ENCODE data around the gene SHMT2. TPM values are rescaled to one million over a fixed set of nuclear protein-coding genes. Genes with fewer than 3 reads are reported as not detected.

Gene SHMT2
- total and polyA plus RNA-seq, 2 donors (not counting 3 experiments of a cell fraction or from before 2014, with no cell fraction given): 155 to 243 TPM

- BruUV-seq (replicated peaks): no TSS peak
- H2AFZ ChIP-seq (ENCODE audit: low read depth, low read length): no peak overlapping the region
- no peak overlapping the region for H3K4me2 ChIP-seq (ENCODE audit: insufficient read depth, low read length)
- ChIA-PET CTCF (interaction anchor here (1.0 to 3.8 kb wide), 4 partner anchors 21 to 37 kb away, joined by 3 to 13 read pairs (median 4); partner anchors contain the start of gene SHMT2), POLR2A (no interaction called here)
- H3K36me3 ChIP-seq (ENCODE audit: control insufficient read depth in 2 of 2, extremely low read depth in 1 of 2, insufficient read depth in 2 of 2, low read length in 2 of 2): no peaks in the 10 kb centered on the region
- no peak for FAIRE-seq
- no peaks in the 10 kb centered on the region for H3K27me3 ChIP-seq (ENCODE audit: control insufficient read depth in 2 of 2, insufficient read depth in 2 of 2, low read length in 2 of 2)
- H3K27ac ChIP-seq (ENCODE audit: insufficient read depth, low read depth, low read length): no peak overlapping the region
- no peak for DNase-seq (ENCODE audit: low read depth, low spot score)
- H3K4me3 ChIP-seq (replicated peaks in 1 of 3; ENCODE audit: insufficient read depth in 1 of 3, low read depth in 1 of 3, low read length in 3 of 3): no peak overlapping the region
- dilution Hi-C loops (cut with MboI; ENCODE audit: extremely low pct_ligation_motif_present, low sequenced_read_pairs): no loop called here
- intact Hi-C loops (cut with micrococcal nuclease): no loop called here
- H3K4me1 ChIP-seq (ENCODE audit: control insufficient read depth, extremely low read depth, insufficient read depth, low read length): no peaks in the 10 kb centered on the region
- no peak overlapping the region for H3K9ac ChIP-seq (replicated peaks; ENCODE audit: extremely low read depth, insufficient read depth, low read length)
- TF ChIP-seq POLR2AphosphoS5 (IDR thresholded peaks at IDR 0.05; ENCODE audit: insufficient read depth, low read depth, low read length) (no peak), MYC (IDR thresholded peaks at IDR 0.05; ENCODE audit: low read depth, low read length) (no peak), POLR2A (IDR thresholded peaks at IDR 0.05; ENCODE audit: low read depth, low read length) (no peak), FOS (IDR thresholded peaks at IDR 0.05; ENCODE audit: borderline replicate concordance, insufficient read depth, low read length) (no peak), GATA2 (IDR thresholded peaks at IDR 0.05; ENCODE audit: insufficient read depth, insufficient read length, low read depth, low read length) (no peak), JUN (IDR thresholded peaks at IDR 0.05; ENCODE audit: borderline replicate concordance, insufficient read depth, insufficient read length, low read depth) (no peak), EZH2 (IDR thresholded peaks at IDR 0.05; ENCODE audit: borderline replicate concordance, low read depth, low read length, severe bottlenecking) (no peak)
- TF ChIP-seq, protein P1, sequence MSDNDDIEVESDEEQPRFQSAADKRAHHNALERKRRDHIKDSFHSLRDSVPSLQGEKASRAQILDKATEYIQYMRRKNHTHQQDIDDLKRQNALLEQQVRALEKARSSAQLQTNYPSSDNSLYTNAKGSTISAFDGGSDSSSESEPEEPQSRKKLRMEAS (IDR thresholded peaks at IDR 0.05; ENCODE audit: insufficient read depth, insufficient read length): no peak
- TF ChIP-seq, protein P2, sequence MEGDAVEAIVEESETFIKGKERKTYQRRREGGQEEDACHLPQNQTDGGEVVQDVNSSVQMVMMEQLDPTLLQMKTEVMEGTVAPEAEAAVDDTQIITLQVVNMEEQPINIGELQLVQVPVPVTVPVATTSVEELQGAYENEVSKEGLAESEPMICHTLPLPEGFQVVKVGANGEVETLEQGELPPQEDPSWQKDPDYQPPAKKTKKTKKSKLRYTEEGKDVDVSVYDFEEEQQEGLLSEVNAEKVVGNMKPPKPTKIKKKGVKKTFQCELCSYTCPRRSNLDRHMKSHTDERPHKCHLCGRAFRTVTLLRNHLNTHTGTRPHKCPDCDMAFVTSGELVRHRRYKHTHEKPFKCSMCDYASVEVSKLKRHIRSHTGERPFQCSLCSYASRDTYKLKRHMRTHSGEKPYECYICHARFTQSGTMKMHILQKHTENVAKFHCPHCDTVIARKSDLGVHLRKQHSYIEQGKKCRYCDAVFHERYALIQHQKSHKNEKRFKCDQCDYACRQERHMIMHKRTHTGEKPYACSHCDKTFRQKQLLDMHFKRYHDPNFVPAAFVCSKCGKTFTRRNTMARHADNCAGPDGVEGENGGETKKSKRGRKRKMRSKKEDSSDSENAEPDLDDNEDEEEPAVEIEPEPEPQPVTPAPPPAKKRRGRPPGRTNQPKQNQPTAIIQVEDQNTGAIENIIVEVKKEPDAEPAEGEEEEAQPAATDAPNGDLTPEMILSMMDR (IDR thresholded peaks at IDR 0.05; ENCODE audit: extremely low read depth in 1 of 2, insufficient read depth in 1 of 2, low read depth in 1 of 2, low read length in 2 of 2): no peak
- no peaks in the 10 kb centered on the region for H3K9me3 ChIP-seq (replicated peaks; ENCODE audit: control insufficient read depth, insufficient read depth, low read length)
- H3K79me2 ChIP-seq (ENCODE audit: control insufficient read depth, insufficient read depth, low read length): no peaks in the 10 kb centered on the region
- H4K20me1 ChIP-seq (replicated peaks; ENCODE audit: control insufficient read depth, extremely low read depth, insufficient read depth, low read length): no peaks in the 10 kb centered on the region
- H3K9me1 ChIP-seq (replicated peaks; ENCODE audit: control insufficient read depth, extremely low read depth, insufficient read depth, low read length): no peaks in the 10 kb centered on the region
Measured at GRCh38 chr12:57207731-57208630, 21.5 kb upstream of the SHMT2 start.
